GM12878 (cell line): ENCODE results near the gene PCSK1N. TPM values are rescaled to one million over a fixed set of nuclear protein-coding genes. Genes with fewer than 3 reads are reported as not detected.

ENCODE experiments used
- ATAC-seq: fragments of 200-7000 bp; cut with Tn5 transposase; 3 replicates; pipeline ENCODE4 v1.9.1; 2020; ENCODE audit warnings: mild to moderate bottlenecking, moderate library complexity
- BruUV-seq: library from RNA; stranded (reverse); fragments of 400-500 nt; replicated peaks from 2 replicates; lab custom pipeline; 2021; lab: Mats Ljungman, UMichigan
- CTCF ChIA-PET: fragments of 300-600 bp; sonication (Branson Sonifier 250); formaldehyde crosslinking; extraction: SDS; loops from one replicate; lab custom pipeline; 2021; ENCODE audit warnings: inconsistent platforms; lab: Yijun Ruan, JAX
- POLR2A ChIA-PET: fragments of 350-600 bp; formaldehyde crosslinking; extraction: SDS; loops from one replicate; lab custom pipeline; 2021; ENCODE audit warnings: inconsistent platforms; lab: Charles Lee
- RAD21 ChIA-PET: fragments of 300-600 bp; sonication (Branson Sonifier 250); formaldehyde crosslinking; loops from one replicate; lab custom pipeline; 2023; ENCODE audit warnings: antibody characterized with exemption; ENCODE audit not compliant: unreplicated experiment; lab: Charles Lee
- SMC1A ChIA-PET: fragments of 300-600 bp; sonication (Branson Sonifier 250); formaldehyde crosslinking; loops from one replicate; lab custom pipeline; 2023; ENCODE audit not compliant: unreplicated experiment, uncharacterized antibody; lab: Charles Lee
- DNase-seq: peaks from one replicate; pipeline ENCODE4 v3.0.0-alpha.2; 2011; ENCODE audit warnings: low read depth, low spot score
- FAIRE-seq: peaks from 3 replicates; lab custom pipeline; 2011; peaks lifted over from hg19 to GRCh38; lab: Jason Lieb, UNC
- H2AFZ ChIP-seq: 2 replicates; pipeline ENCODE4 v1.6.0; 2011; ENCODE audit warnings: low read depth, low read length, control low read depth; ENCODE audit not compliant: control insufficient read depth
- H3K27ac ChIP-seq: 2 replicates; pipeline ENCODE4 v1.5.1; 2011; ENCODE audit warnings: control low read depth; ENCODE audit not compliant: control insufficient read depth, insufficient read depth
- H3K27me3 ChIP-seq, 2 experiments: replicated peaks in 1 of 2; 2 replicates each; pipeline versions ENCODE4 v1.6.0 to v1.6.1; 2011; ENCODE audit warnings: low read length in 1 of 2; ENCODE audit not compliant: control insufficient read depth in 2 of 2, insufficient read depth in 2 of 2
- H3K36me3 ChIP-seq, 2 experiments: 2 replicates each; pipeline ENCODE4 v1.5.1; 2011; ENCODE audit warnings: low read length in 1 of 2; ENCODE audit not compliant: control insufficient read depth in 2 of 2, insufficient read depth in 2 of 2
- H3K4me1 ChIP-seq: 2 replicates; pipeline ENCODE4 v1.6.1; 2011; ENCODE audit warnings: mild to moderate bottlenecking, low read length, moderate library complexity, mixed read lengths; ENCODE audit not compliant: control insufficient read depth, insufficient read depth
- H3K4me2 ChIP-seq: 2 replicates; pipeline ENCODE4 v1.6.0; 2011; ENCODE audit warnings: control low read depth; ENCODE audit not compliant: control insufficient read depth, insufficient read depth
- H3K4me3 ChIP-seq: fragments of 200-600 bp; sonication (generic); 2 replicates; pipeline ENCODE4 v1.5.1; 2016
- H3K79me2 ChIP-seq: 2 replicates; pipeline ENCODE4 v1.6.0; 2011; ENCODE audit warnings: low read length; ENCODE audit not compliant: control insufficient read depth, insufficient read depth
- H3K9ac ChIP-seq: 2 replicates; pipeline ENCODE4 v1.8.0; 2011; ENCODE audit warnings: low read length, control low read depth, mixed read lengths; ENCODE audit not compliant: control insufficient read depth, insufficient read depth
- H3K9me3 ChIP-seq: replicated peaks from 3 replicates; pipeline ENCODE4 v1.5.1; 2011; ENCODE audit warnings: mild to moderate bottlenecking, low read length; ENCODE audit not compliant: control insufficient read depth, insufficient read depth
- H4K20me1 ChIP-seq: 2 replicates; pipeline ENCODE4 v1.6.0; 2011; ENCODE audit not compliant: control insufficient read depth, insufficient read depth
- CHD1 ChIP-seq: IDR thresholded peaks from 2 replicates; pipeline ENCODE4 v1.6.1; 2012; ENCODE audit warnings: low read depth, low read length, improper control_type of control experiment
- CHD2 ChIP-seq: IDR thresholded peaks from 2 replicates; pipeline ENCODE4 v1.6.1; 2011; ENCODE audit warnings: low read depth, low read length, improper control_type of control experiment, borderline replicate concordance
- E2F4 ChIP-seq: IDR thresholded peaks from 2 replicates; pipeline ENCODE4 v1.6.1; 2012; ENCODE audit warnings: low read depth, low read length, improper control_type of control experiment
- EGR1 ChIP-seq, 2 experiments: IDR thresholded peaks; 1 replicate in 1 of 2; 2 replicates in 1 of 2; pipeline ENCODE4 v1.6.1; 2011 to 2012; ENCODE audit warnings: low read depth in 2 of 2, low read length in 2 of 2, borderline replicate concordance in 1 of 2, mild to moderate bottlenecking in 1 of 2, moderate library complexity in 1 of 2
- HCFC1 ChIP-seq: fragments of 150-350 bp; IDR thresholded peaks from 2 replicates; pipeline ENCODE4 v1.6.1; 2014; ENCODE audit warnings: low read length
- NFYA ChIP-seq: IDR thresholded peaks from 2 replicates; pipeline ENCODE4 v1.6.1; 2011; ENCODE audit warnings: low read depth, mild to moderate bottlenecking, low read length, improper control_type of control experiment, borderline replicate concordance
- NRF1 ChIP-seq: conservative IDR thresholded peaks from 2 replicates; pipeline ENCODE4 v1.6.1; 2011; ENCODE audit warnings: mild to moderate bottlenecking, low read depth, low read length, improper control_type of control experiment
- PKNOX1 ChIP-seq: fragments of 450-650 bp; IDR thresholded peaks from 2 replicates; pipeline ENCODE4 v1.6.1; 2016; ENCODE audit warnings: mild to moderate bottlenecking
- PML ChIP-seq: IDR thresholded peaks from 2 replicates; pipeline ENCODE4 v1.6.1; 2012; ENCODE audit warnings: low read length, inconsistent platforms
- POLR2AphosphoS2 ChIP-seq: IDR thresholded peaks from 2 replicates; pipeline ENCODE4 v1.6.1; 2011; ENCODE audit warnings: low read depth, mild to moderate bottlenecking, low read length, improper control_type of control experiment, moderate library complexity
- POU2F2 ChIP-seq: IDR thresholded peaks from 3 replicates; pipeline ENCODE4 v1.6.1; 2011; ENCODE audit warnings: low read depth, mild to moderate bottlenecking, low read length, borderline replicate concordance
- RUNX3 ChIP-seq: IDR thresholded peaks from 2 replicates; pipeline ENCODE4 v1.6.1; 2012; ENCODE audit warnings: low read length, inconsistent platforms
- TARDBP ChIP-seq: IDR thresholded peaks from 2 replicates; pipeline ENCODE4 v1.6.1; 2016; ENCODE audit warnings: borderline replicate concordance
- ZNF24 ChIP-seq: fragments of 450-650 bp; IDR thresholded peaks from 2 replicates; pipeline ENCODE4 v1.6.1; 2017; ENCODE audit warnings: antibody characterized with exemption, mild to moderate bottlenecking
- ZNF687 ChIP-seq: fragments of 450-650 bp; IDR thresholded peaks from 2 replicates; pipeline ENCODE4 v1.6.1; 2017; ENCODE audit warnings: mild to moderate bottlenecking, moderate library complexity
- WGBS: methylation state at CpG from one replicate; pipeline ENCODE4 v1.1.6; 2016; ENCODE audit warnings: low lambda C conversion rate; ENCODE audit not compliant: insufficient replicate concordance, insufficient coverage; ENCODE audit errors: missing lambda C conversion rate; 5-methylcytosine and 5-hydroxymethylcytosine counted together
- in situ Hi-C: fragments of 300-500 bp; cut with MboI; formaldehyde crosslinking; loops from 9 replicates; pipeline ENCODE4 v1.14.3; 2018; ENCODE audit warnings: mixed read lengths
- intact Hi-C: fragments of 100-400 bp; cut with micrococcal nuclease; formaldehyde crosslinking; loops from one replicate; pipeline ENCODE4 v1.14.2; 2022; ENCODE audit not compliant: unreplicated experiment
- polyA plus RNA-seq, 11 experiments: library from polyadenylated mRNA; depleted of rRNA in 4 of 11; unstranded in 6 of 11; stranded (reverse) in 5 of 11; fragments of >200 nt; fragmentation: Nextera tagmentation in 4 of 11; fragmentation: Illumina TruSeq in 1 of 11; extraction: Ambion mirVana in 4 of 11; extraction: Trizol in 1 of 11; gene quantifications; 1 replicate in 1 of 11; 2 replicates in 10 of 11; pipeline versions ENCODE4 v1.2.1 to v1.2.3, GENCODE V29; 2011 to 2016; ENCODE audit warnings: inconsistent platforms in 2 of 11, missing spikeins in 2 of 11, low read depth in 1 of 11
- total RNA-seq, 4 experiments: library from RNA; depleted of rRNA in 3 of 4; stranded (reverse); fragments of >200 nt in 3 of 4; fragmentation: Illumina TruSeq in 1 of 4; extraction: Trizol in 1 of 4; gene quantifications; 2 replicates each; pipeline versions ENCODE4 v1.2.1 to v1.2.3, GENCODE V29; 2013 to 2021

Gene PCSK1N
- total and polyA plus RNA-seq, 10 of the 15 experiments (the other 5 are each of a cell fraction or from before 2014, with no cell fraction given) = 0.19 TPM; not detected in 9

- Histone ChIP-seq H3K27ac (no peak overlapping the region), H4K20me1 (no peaks in the 10 kb centered on the region), H3K79me2 (no peaks in the 10 kb centered on the region), H3K4me1 (no peaks in the 10 kb centered on the region), H3K9ac (no peak overlapping the region), H3K4me2 (no peak overlapping the region), H2AFZ (no peak overlapping the region), H3K4me3 (no peak overlapping the region), H3K9me3 (no peaks in the 10 kb centered on the region), H3K36me3 (no peaks in the 10 kb centered on the region), H3K27me3 (no peaks in the 10 kb centered on the region)
- WGBS = 50% methylated on average over 2 of the region's 2 CpGs
- no peak for FAIRE-seq
- ChIA-PET SMC1A (no interaction called here), CTCF (no interaction called here), RAD21 (no interaction called here), POLR2A (no interaction called here)
- no TSS peak for BruUV-seq
- no peak for ATAC-seq
- in situ Hi-C loops = no loop called here
- TF ChIP-seq RUNX3 (no peak), PML (no peak), POLR2AphosphoS2 (no peak), PKNOX1 (no peak), E2F4 (no peak), NFYA (no peak), TARDBP (no peak), EGR1 (IDR thresholded peaks at IDR 0.05; ENCODE audit: borderline replicate concordance in 1 of 2, low read depth in 2 of 2, low read length in 2 of 2) (no peak), ZNF687 (no peak), NRF1 (no peak), HCFC1 (no peak), CHD2 (no peak), POU2F2 (no peak), CHD1 (no peak), ZNF24 (no peak)
- intact Hi-C loops = no loop called here
- no peak for DNase-seq
Observed at GRCh38 chrX:48782216-48782615, 53.2 kb downstream of the PCSK1N start.
